ENCODE measurements around the gene MLLT10. TPM values are rescaled to one million over a fixed set of nuclear protein-coding genes. Genes with fewer than 3 reads are reported as not detected.

MLLT10 gene
- total RNA-seq, 1 experiment from 2014 or later = 39.3 TPM

DNA sequence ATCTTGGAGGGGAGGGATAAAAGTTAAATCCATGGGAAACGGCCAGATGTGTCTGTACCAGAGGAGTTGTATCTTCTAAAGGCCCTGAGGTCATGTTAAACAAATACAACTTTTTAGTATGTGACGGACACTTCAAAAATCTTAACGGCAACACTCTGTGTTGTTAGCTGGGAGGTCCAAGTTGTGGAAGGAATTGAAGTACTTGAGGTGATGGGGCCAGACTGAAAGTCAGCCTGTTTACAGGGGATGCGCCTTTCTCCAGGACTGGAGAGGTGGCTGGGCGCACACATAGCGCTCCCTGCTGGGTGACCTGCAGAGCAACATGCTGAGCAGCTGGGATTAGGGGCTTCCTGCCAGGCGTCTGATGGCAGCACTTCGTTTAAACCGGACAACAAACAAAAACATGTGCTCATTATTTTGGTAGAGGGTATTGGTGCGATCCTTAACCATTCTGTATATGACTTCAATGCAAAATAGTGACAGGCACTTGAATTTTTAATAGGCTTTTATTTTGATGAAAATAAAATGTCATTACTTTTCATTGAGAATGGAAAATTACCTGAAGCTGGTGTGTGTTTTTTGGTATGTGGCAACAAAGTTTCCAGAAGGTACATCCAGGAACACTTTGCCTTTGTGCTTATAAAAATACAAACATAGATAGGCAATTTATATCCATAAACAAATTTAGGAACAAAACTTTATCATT is 198.2 kb downstream of the MLLT10 start:
- DNase-seq = peak; percentile 62 to 80
- H3K4me1 ChIP-seq = peaks cover 6% of the 10 kb centered on the region; the same call in 1 of the 2 replicates
- H3K27ac ChIP-seq = no peak overlapping the region
- H3K4me3 ChIP-seq = no peak overlapping the region
- H3K27me3 ChIP-seq = no peaks in the 10 kb centered on the region
- H3K9me3 ChIP-seq (replicated peaks) = no peaks in the 10 kb centered on the region
- peaks cover 23% of the 10 kb centered on the region for H3K36me3 ChIP-seq

DNA sequence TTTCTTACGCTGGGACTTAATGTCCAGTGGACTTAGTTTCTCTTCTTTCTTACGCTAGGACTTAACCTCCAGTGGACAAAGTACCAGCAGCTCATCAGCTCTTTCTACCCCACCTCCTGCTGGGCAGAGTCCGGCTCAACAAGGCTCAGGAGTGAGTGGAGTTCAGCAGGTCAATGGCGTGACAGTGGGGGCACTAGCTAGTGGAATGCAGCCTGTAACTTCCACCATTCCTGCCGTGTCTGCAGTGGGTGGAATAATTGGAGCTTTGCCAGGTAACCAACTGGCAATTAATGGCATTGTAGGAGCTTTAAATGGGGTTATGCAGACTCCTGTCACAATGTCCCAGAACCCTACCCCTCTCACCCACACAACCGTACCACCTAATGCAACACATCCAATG is 199.7 kb downstream of the MLLT10 start:
- 0 out of 2 replicates have a peak, but pooled peaks cover 2% of the 10 kb centered on the region for H3K4me1 ChIP-seq
- H3K9me3 ChIP-seq (replicated peaks) = no peaks in the 10 kb centered on the region
- no peaks in the 10 kb centered on the region for H3K27me3 ChIP-seq
- peaks cover 15% of the 10 kb centered on the region for H3K36me3 ChIP-seq
- H3K4me3 ChIP-seq = no peak overlapping the region
- H3K27ac ChIP-seq = no peak overlapping the region
- peak in 1 of 2 experiments; percentile 17 for DNase-seq

DNA sequence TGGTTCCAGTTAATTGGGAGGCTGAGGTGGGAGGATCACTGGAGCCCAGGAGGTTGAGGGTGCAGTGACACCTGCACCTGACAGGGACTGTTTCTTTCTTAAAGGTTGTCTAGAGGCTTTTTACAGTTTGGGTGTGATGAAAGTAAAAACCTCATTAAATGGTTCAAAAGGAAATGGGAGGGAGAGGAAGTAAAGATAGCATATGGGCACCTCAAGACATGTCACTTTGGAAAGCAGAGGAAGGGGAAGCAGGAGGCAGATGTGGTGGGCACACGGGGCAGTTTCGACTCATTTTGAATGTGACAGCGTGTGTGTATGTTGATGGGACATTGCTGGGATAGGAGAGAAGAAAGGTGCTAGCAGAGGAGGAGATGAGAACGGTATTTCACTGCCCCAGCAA is 203.1 kb downstream of the MLLT10 start:
- no peaks in the 10 kb centered on the region for H3K9me3 ChIP-seq (replicated peaks)
- peaks cover 28% of the 10 kb centered on the region for H3K36me3 ChIP-seq
- H3K27ac ChIP-seq = no peak overlapping the region
- no peaks in the 10 kb centered on the region for H3K27me3 ChIP-seq
- H3K4me3 ChIP-seq = no peak overlapping the region
- DNase-seq = no peak
- H3K4me1 ChIP-seq = 0 out of 2 replicates have a peak, but pooled peaks cover 2% of the 10 kb centered on the region

DNA sequence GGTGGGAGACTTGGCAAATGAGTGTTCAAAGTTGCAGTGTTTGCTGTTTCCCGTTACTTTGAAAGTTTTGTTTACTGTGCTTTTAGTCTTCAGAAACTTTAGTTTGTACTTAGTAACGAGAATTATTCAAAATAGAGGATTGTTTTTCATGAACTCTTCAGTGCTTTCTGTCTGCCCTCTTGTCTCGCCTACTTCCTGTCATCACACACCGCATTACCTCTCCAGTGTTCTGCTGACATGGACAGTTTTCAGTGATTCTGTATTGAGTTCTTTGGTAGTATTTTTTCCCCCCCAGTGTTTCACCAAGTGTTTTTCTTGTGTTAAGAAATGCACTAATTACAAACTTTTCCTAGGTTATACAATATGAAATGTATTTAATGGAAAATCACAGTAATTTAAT is 207.0 kb downstream of the MLLT10 start:
- Histone ChIP-seq H3K4me3 (no peak overlapping the region), H3K4me1 (no peaks in the 10 kb centered on the region), H3K27ac (no peak overlapping the region), H3K36me3 (peaks cover 34% of the 10 kb centered on the region), H3K27me3 (no peaks in the 10 kb centered on the region), H3K9me3 (replicated peaks) (no peaks in the 10 kb centered on the region)
- DNase-seq = no peak

DNA sequence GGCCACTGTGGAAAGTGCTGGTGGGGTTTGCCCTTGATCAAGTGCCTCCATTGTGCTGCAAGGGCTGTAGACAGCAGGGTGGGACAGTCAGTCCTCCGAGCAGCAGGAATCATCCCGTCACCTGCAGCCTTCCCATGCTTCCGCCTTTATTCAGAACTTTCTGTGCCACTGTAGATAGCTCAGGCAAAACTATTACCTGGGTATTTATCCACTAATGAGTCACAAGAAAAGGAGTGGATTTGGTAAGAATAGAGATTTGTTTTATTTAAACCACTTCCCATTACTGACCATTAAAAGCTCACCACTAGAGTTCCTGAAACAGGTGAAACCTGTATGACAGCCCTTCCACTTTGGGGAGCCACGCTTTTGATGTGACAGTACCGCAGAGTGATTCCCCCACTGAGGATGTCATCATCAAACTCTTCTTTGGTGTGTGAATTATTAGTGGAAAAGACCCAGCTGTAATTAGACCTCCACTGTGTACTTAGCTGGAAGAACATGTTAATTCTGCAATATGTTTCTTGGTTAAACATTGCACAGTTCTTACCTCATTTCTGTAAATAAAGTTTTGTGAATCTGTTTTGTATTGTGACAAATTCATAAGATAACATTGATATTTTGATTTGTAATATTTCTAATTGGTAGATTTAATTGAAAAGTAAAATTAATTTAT is 208.8 kb downstream of the MLLT10 start:
- Histone ChIP-seq H3K27ac (no peak overlapping the region), H3K4me1 (no peaks in the 10 kb centered on the region), H3K9me3 (replicated peaks) (no peaks in the 10 kb centered on the region), H3K4me3 (no peak overlapping the region), H3K27me3 (no peaks in the 10 kb centered on the region), H3K36me3 (peaks cover 30% of the 10 kb centered on the region)
- DNase-seq = no peak

DNA sequence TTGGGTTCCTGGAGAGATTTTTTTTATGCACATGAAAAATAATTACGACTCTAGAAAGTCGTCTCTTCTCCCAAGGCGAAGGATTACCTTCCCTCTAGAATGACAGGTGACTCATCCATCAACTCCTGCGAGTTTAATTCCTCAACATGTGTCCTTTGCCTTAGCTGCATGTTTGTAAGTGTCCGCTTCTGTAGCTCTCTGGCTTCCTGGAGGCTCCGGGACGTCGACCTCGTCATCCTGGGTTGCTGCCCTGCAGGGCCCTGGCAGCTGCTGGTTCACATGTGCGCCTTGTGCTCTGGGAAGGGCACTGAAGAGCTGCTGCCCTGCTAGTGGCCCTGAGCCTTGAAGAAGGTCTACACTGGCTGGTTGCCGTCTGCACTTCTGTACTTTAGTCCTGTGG is 210.2 kb downstream of the MLLT10 start:
- DNase-seq = no peak
- H3K36me3 ChIP-seq = peaks cover 30% of the 10 kb centered on the region
- H3K9me3 ChIP-seq (replicated peaks) = no peaks in the 10 kb centered on the region
- H3K4me3 ChIP-seq = no peak overlapping the region
- no peak overlapping the region for H3K27ac ChIP-seq
- no peaks in the 10 kb centered on the region for H3K4me1 ChIP-seq
- no peaks in the 10 kb centered on the region for H3K27me3 ChIP-seq

DNA sequence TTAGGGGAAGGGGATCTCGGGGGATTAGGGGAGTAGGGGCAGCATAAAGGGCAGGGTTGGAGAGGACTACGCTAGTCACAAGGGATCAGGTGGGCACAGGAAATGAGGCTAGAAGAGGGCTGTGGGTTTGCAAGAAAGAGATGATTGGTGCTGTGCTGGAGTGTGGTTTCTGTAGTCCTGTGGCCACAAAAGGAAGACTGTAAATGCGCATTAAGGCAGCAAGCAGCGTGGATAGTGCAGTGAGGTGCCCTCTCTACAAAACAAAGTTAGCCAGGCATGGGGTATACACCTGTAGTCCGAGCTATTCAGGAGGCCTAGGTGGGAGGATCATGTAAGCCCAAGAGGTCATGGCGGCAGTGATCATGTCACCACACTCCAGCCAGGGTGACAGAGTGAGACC is 212.1 kb downstream of the MLLT10 start:
- H3K27me3 ChIP-seq = no peaks in the 10 kb centered on the region
- no peak for DNase-seq
- no peak overlapping the region for H3K27ac ChIP-seq
- H3K4me1 ChIP-seq = no peaks in the 10 kb centered on the region
- no peaks in the 10 kb centered on the region for H3K9me3 ChIP-seq (replicated peaks)
- H3K4me3 ChIP-seq = no peak overlapping the region
- H3K36me3 ChIP-seq = peaks cover 22% of the 10 kb centered on the region

DNA sequence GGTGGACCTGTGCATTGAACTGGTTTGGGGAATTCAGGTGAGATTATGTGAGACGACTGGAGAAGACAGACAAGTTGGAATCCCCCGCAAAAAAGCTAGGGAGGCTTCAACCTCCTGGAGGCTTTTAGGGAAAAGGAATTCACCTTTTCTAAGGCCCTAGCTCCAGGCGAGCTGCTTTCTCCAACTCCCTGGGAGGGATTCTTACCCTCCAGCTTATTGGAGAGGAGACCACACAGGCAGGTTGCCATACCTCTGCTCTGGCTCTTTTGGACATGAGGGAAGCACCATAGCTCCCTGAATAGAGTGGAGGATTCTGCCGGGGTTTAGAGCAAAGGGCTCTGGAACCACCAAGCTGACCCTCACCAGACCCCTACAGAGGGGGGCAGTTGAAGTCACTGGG is 213.8 kb downstream of the MLLT10 start:
- H3K4me3 ChIP-seq = no peak overlapping the region
- no peaks in the 10 kb centered on the region for H3K4me1 ChIP-seq
- no peaks in the 10 kb centered on the region for H3K9me3 ChIP-seq (replicated peaks)
- DNase-seq = no peak
- peaks cover 13% of the 10 kb centered on the region for H3K36me3 ChIP-seq
- H3K27me3 ChIP-seq = no peaks in the 10 kb centered on the region
- H3K27ac ChIP-seq = no peak overlapping the region

DNA sequence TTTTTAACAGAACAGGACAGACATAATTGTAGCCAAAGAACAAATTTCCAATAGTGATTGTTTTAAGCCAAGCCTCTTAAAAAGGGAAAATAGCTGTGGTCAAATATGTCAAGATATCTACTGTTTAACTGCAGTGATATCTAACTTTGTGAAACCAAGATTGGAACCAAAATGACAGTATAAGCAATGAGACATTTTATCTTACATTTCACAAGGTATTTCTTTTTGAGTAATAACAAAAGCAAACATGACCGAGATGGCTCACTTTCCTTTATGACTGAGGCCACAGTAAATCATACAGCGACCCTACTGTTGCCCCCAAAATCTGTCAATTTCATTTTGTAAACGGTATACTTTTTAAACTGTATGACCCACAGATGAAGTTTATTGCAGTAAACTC is 215.8 kb downstream of the MLLT10 start:
- no peaks in the 10 kb centered on the region for H3K9me3 ChIP-seq (replicated peaks)
- H3K27ac ChIP-seq = no peak overlapping the region
- no peaks in the 10 kb centered on the region for H3K27me3 ChIP-seq
- no peaks in the 10 kb centered on the region for H3K36me3 ChIP-seq
- DNase-seq = no peak
- no peak overlapping the region for H3K4me3 ChIP-seq
- no peaks in the 10 kb centered on the region; the same call in 1 of the 2 replicates for H3K4me1 ChIP-seq

DNA sequence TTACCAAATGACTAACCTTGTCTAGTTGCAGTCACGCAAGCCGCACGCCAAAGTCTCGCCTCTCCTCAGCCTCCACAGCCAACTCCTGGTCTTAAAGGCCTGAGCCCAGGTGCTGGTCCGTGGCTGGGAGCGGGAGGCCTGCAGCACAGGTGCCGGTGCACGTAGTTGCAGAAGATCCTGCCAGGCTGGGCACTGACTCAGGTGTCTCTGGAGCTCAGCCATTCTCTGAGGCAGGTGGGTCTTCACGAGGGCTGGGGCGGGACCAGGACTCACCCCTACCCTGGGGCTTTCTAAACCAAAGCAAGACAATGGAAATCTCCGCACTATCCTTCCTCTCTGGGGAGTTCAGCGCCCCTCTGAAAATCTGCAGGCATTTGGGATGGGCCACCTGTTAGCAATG is 216.4 kb downstream of the MLLT10 start:
- H3K4me1 ChIP-seq = no peaks in the 10 kb centered on the region; the same call in 1 of the 2 replicates
- no peaks in the 10 kb centered on the region for H3K9me3 ChIP-seq (replicated peaks)
- no peak for DNase-seq
- no peaks in the 10 kb centered on the region for H3K27me3 ChIP-seq
- H3K36me3 ChIP-seq = no peaks in the 10 kb centered on the region
- no peak overlapping the region for H3K4me3 ChIP-seq
- no peak overlapping the region for H3K27ac ChIP-seq

DNA sequence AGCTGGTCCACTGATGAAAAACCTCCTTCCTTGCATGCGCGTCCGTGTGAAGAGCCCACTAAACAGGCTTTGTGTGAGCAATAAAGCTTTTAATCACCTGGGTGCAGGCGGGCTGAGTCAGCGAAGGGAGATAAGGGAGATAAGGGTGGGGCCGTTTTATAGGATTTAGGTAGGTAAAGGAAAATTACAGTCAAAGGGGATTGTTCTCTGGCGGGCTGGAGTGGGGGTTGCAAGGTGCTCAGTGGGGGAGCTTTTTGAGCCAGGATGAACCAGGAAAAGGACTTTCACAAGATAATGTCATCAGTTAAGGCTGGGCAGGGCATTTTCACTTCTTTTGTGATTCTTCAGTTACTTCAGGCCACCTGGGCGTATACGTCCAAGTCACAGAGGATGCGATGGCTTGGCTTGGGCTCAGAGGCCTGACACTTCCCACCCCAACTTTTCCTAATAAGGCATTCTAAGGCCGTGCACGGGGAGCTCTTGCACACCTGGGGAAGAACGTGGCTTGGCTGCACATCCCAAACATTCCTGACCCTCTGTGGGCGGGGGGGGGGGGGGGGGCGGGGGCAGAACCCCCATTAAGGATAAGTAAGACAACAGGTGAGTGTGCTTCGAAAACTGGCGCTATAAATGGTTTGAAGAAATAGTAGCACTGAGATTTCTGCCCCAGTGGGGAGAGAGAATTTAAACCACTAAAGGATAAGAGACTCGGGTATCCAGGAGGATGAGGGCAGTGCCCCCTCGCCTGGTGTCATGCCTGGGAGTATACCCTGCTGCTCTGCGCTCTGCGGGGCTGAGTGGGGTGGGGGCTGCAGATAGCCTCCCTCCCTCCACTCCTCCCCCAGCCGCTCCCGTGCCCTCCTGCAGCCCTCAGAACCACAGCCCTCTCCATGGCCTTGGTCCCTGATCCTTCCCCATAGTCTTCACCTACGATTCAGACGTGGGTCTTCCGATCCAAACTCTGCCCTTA is 217.6 kb downstream of the MLLT10 start:
- no peaks in the 10 kb centered on the region for H3K27me3 ChIP-seq
- no peaks in the 10 kb centered on the region; the same call in 1 of the 2 replicates for H3K4me1 ChIP-seq
- no peak overlapping the region for H3K4me3 ChIP-seq
- no peaks in the 10 kb centered on the region for H3K9me3 ChIP-seq (replicated peaks)
- no peak for DNase-seq
- no peaks in the 10 kb centered on the region for H3K36me3 ChIP-seq
- H3K27ac ChIP-seq = no peak overlapping the region

DNA sequence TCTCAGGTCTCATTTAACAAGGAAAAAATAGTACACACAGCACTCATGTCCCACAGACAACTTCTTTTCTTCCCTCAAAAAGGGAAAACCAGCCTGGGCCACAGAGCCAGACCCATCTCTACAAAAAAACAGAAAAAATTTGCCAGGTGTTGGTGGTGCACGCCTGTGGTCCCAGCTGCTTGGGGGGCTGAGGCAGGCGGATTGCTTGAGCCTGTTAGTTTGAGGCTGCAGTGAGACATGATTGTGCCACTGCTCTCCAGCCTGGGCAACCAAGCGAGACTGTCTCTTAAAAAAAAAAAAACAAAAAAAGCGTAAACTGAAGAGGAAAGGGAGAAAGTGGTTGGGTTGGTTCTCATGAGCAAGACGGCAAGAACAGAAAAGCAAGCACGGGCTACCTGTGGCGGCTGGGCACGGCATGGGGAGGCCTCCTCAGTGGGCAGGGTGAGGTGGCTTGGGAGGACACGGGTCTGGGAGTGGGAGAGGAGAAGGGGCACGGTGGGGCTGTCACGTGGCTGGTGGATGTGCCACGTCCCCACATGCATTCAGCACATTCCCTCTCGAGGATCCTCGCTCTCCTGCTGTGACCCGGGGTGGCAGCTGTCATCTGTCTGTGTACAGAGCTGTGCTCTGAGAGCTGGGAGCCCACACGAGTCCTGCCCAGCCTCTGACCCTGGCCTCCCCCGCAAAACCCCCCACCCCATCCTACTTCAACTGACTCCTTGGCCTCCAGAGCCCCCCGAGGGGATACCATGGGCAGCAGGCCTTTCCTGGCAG is 219.7 kb downstream of the MLLT10 start:
- Histone ChIP-seq H3K9me3 (replicated peaks) (no peaks in the 10 kb centered on the region), H3K4me1 (no peaks in the 10 kb centered on the region; the same call in 1 of the 2 replicates), H3K27me3 (no peaks in the 10 kb centered on the region), H3K36me3 (no peaks in the 10 kb centered on the region), H3K27ac (no peak overlapping the region), H3K4me3 (no peak overlapping the region)
- peak; percentile 13 to 17 for DNase-seq

DNA sequence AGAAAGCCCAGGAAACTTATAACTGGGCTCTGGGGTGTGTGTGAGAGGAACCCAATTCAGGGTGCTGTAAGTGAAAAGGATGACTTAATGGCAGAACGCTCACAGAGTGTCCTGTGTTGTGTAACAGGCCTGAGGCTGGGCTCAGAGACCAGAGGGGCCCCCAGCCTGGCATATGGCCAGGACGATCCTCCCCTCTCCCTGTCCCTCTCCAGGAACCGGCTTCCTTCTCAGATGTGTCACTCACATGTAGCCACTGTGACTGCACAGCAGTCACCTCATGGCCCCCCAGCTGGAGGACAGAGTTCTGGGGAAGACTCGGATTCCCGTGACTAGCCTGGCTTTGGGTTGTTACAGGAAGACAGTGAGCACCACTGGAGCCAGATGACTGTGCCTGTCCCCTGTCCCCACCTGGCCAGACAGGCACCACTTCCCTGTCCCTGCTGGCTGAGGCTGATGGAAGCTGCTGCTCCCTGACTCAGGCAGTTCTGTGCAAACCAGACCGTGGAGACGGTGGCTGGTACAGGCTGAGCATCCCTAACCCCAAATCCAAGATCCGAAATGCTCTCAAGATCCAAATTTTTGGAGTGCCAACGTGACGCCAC is 220.5 kb downstream of the MLLT10 start:
- peak; percentile 12 to 36 for DNase-seq
- no peaks in the 10 kb centered on the region for H3K9me3 ChIP-seq (replicated peaks)
- no peak overlapping the region for H3K4me3 ChIP-seq
- no peaks in the 10 kb centered on the region for H3K36me3 ChIP-seq
- no peaks in the 10 kb centered on the region for H3K27me3 ChIP-seq
- no peaks in the 10 kb centered on the region; the same call in 1 of the 2 replicates for H3K4me1 ChIP-seq
- no peak overlapping the region for H3K27ac ChIP-seq

DNA sequence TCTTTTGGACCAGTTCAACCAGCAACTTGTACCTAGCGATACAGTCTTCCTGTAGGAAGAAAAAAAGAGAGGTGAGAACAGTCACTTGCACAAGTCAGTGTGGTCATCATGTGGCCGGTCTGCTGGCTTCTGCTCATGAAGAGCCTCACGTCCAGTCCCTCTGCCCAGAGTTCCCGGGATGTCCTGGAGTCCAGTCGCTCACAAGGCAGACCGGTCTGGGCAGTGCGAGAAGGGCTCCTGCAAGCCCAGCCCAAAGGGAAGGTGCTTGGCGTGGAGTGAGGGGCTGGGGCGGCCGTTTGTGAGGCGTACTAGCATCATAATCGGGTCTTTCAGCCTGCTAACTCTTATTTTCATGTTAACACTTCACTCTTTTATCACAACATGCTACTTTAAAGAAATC is 222.7 kb downstream of the MLLT10 start:
- no peak for DNase-seq
- no peaks in the 10 kb centered on the region for H3K9me3 ChIP-seq (replicated peaks)
- no peaks in the 10 kb centered on the region for H3K36me3 ChIP-seq
- no peaks in the 10 kb centered on the region; the same call in 1 of the 2 replicates for H3K4me1 ChIP-seq
- no peak overlapping the region for H3K27ac ChIP-seq
- H3K4me3 ChIP-seq = no peak overlapping the region
- no peaks in the 10 kb centered on the region for H3K27me3 ChIP-seq

Data from SJCRH30 (cell line).